GM18499 (cell line): ENCODE results near the gene NTHL1.

ENCODE experiments used
- ATAC-seq: cut with Tn5 transposase; IDR thresholded peaks from one replicate; pipeline ENCODE4 v1.9.1; 2021; ENCODE audit warnings: moderate number of reproducible peaks; ENCODE audit not compliant: insufficient read depth, unreplicated experiment

NTHL1 gene

GRCh38 chr16:2070576-2071453 is 23.2 kb upstream of the NTHL1 start:
- no peak for ATAC-seq

GRCh38 chr16:2066139-2066538 is 18.5 kb upstream of the NTHL1 start:
- ATAC-seq = no peak

- no peak for ATAC-seq
These were observed 16.8 kb upstream of the NTHL1 start for GRCh38 chr16:2064368-2064945.

- ATAC-seq = no peak
These were observed 16.2 kb upstream of the NTHL1 start for GRCh38 chr16:2063861-2064260.

GRCh38 chr16:2062801-2063200 is 15.2 kb upstream of the NTHL1 start:
- ATAC-seq = no peak

GRCh38 chr16:2061526-2061925 is 13.9 kb upstream of the NTHL1 start:
- ATAC-seq = no peak

GRCh38 chr16:2061023-2061422 is 13.4 kb upstream of the NTHL1 start:
- no peak for ATAC-seq

- ATAC-seq = no peak
These were observed 12.7 kb upstream of the NTHL1 start for GRCh38 chr16:2060346-2060745.

- no peak for ATAC-seq
These were observed 11.2 kb upstream of the NTHL1 start for GRCh38 chr16:2058872-2059271.

- ATAC-seq = no peak
These were observed 10.8 kb upstream of the NTHL1 start for GRCh38 chr16:2058420-2058819.

- ATAC-seq = no peak
These were observed 9.8 kb upstream of the NTHL1 start for GRCh38 chr16:2057438-2057837.

GRCh38 chr16:2056681-2057407 is 9.2 kb upstream of the NTHL1 start:
- no peak for ATAC-seq

- no peak for ATAC-seq
These were observed 8.4 kb upstream of the NTHL1 start for GRCh38 chr16:2056077-2056476.

GRCh38 chr16:2054543-2055245 is 7.1 kb upstream of the NTHL1 start:
- ATAC-seq = no peak

GRCh38 chr16:2053897-2054296 is 6.3 kb upstream of the NTHL1 start:
- ATAC-seq = no peak

GRCh38 chr16:2053211-2053610 is 5.6 kb upstream of the NTHL1 start:
- ATAC-seq = no peak

GRCh38 chr16:2048116-2048543 is 496 bp upstream of the NTHL1 start:
- no peak for ATAC-seq

- no peak for ATAC-seq
These were observed 723 bp downstream of the NTHL1 start for GRCh38 chr16:2046893-2047329.

GRCh38 chr16:2045965-2046892 is 1.4 kb downstream of the NTHL1 start:
- ATAC-seq = no peak

GRCh38 chr16:2044541-2044940 is 3.1 kb downstream of the NTHL1 start:
- ATAC-seq = no peak
